ENCODE results near the gene DOCK2.

The DOCK2 gene

GRCh38 chr5:169756071-169756765 lies 119.1 kb downstream of the DOCK2 start:
- no peak overlapping the region for H3K4me3 ChIP-seq (replicated peaks; ENCODE audit: low read depth, low read length)
- DNase-seq (ENCODE audit: low read depth): no peak
- TF ChIP-seq CTCF (IDR thresholded peaks at IDR 0.05; ENCODE audit: low read length, missing control alignments): no peak

GRCh38 chr5:169757016-169757415 lies 119.9 kb downstream of the DOCK2 start:
- DNase-seq (ENCODE audit: low read depth): no peak
- TF ChIP-seq CTCF (IDR thresholded peaks at IDR 0.05; ENCODE audit: low read length, missing control alignments): no peak
- no peak overlapping the region for H3K4me3 ChIP-seq (replicated peaks; ENCODE audit: low read depth, low read length)

GRCh38 chr5:169758886-169759285 lies 121.8 kb downstream of the DOCK2 start:
- DNase-seq (ENCODE audit: low read depth): no peak
- no peak for TF ChIP-seq CTCF (IDR thresholded peaks at IDR 0.05; ENCODE audit: low read length, missing control alignments)
- H3K4me3 ChIP-seq (replicated peaks; ENCODE audit: low read depth, low read length): no peak overlapping the region

- H3K4me3 ChIP-seq (replicated peaks; ENCODE audit: low read depth, low read length): no peak overlapping the region
- no peak for DNase-seq (ENCODE audit: low read depth)
- no peak for TF ChIP-seq CTCF (IDR thresholded peaks at IDR 0.05; ENCODE audit: low read length, missing control alignments)
These were observed 123.2 kb downstream of the DOCK2 start for GRCh38 chr5:169760229-169760628.

- H3K4me3 ChIP-seq (replicated peaks; ENCODE audit: low read depth, low read length): no peak overlapping the region
- no peak for TF ChIP-seq CTCF (IDR thresholded peaks at IDR 0.05; ENCODE audit: low read length, missing control alignments)
- DNase-seq (ENCODE audit: low read depth): peak; percentile 32
These were observed 125.4 kb downstream of the DOCK2 start for GRCh38 chr5:169762338-169763095.

GRCh38 chr5:169763376-169764017 lies 126.4 kb downstream of the DOCK2 start:
- no peak overlapping the region for H3K4me3 ChIP-seq (replicated peaks; ENCODE audit: low read depth, low read length)
- no peak for TF ChIP-seq CTCF (IDR thresholded peaks at IDR 0.05; ENCODE audit: low read length, missing control alignments)
- DNase-seq (ENCODE audit: low read depth): no peak
